Ascending aorta (tissue), 2 donors: Measurements from ENCODE around the gene FOXO1. TPM values are rescaled to one million over a fixed set of nuclear protein-coding genes. Genes with fewer than 3 reads are reported as not detected.
A peak's percentile ranks its signal among the peaks of the same experiment; 100 is the strongest.

Experiments
- DNase-seq, 2 donors: peaks; one replicate each; pipeline ENCODE4 v3.0.0-alpha.2; 2019; ENCODE audit warnings: low spot score in 2 of 2
- H3K27ac ChIP-seq, 2 donors: fragments of 200-600 bp; sonication (generic); one replicate each; pipeline ENCODE4 v1.5.1; 2016 to 2017; ENCODE audit warnings: mild to moderate bottlenecking in 1 of 2
- H3K27me3 ChIP-seq: fragments of 200-600 bp; sonication (generic); one replicate; pipeline ENCODE4 v1.5.1; 2017
- H3K36me3 ChIP-seq, 2 donors: fragments of 200-600 bp; sonication (generic); one replicate each; pipeline ENCODE4 v1.5.1; 2016
- H3K4me1 ChIP-seq, 2 donors: fragments of 200-600 bp; sonication (generic); one replicate each; pipeline ENCODE4 v1.5.1; 2016 to 2017; ENCODE audit warnings: mild to moderate bottlenecking in 1 of 2
- H3K4me3 ChIP-seq, 2 donors: fragments of 200-600 bp; sonication (generic); one replicate each; pipeline ENCODE4 v1.5.1; 2016 to 2017; ENCODE audit warnings: mild to moderate bottlenecking in 1 of 2
- H3K9me3 ChIP-seq, 2 donors: fragments of 200-600 bp; sonication (generic); one replicate each; pipeline ENCODE4 v1.5.1; 2016
- intact Hi-C: fragments of 100-400 bp; cut with DNase I; formaldehyde crosslinking; loops from one replicate; pipeline ENCODE4 v1.15.1; 2023
- total RNA-seq: library from RNA; depleted of rRNA; stranded (reverse); fragments of >200 nt; gene quantifications from one replicate; pipeline ENCODE4 v1.1.0, GENCODE V29; 2016
- TF ChIP-seq, protein P1 (sequence below), 3 experiments: fragments of 200-600 bp in 2 of 3; fragments of 450-650 bp in 1 of 3; sonication (generic) in 2 of 3; IDR thresholded peaks; one replicate each; pipeline ENCODE4 v1.5.1; 2016 to 2019; ENCODE audit warnings: antibody characterized with exemption in 3 of 3, mild to moderate bottlenecking in 1 of 3, moderate library complexity in 1 of 3

Gene FOXO1
- total RNA-seq, 1 donor from 2014 or later, result 65.1 TPM

DNA sequence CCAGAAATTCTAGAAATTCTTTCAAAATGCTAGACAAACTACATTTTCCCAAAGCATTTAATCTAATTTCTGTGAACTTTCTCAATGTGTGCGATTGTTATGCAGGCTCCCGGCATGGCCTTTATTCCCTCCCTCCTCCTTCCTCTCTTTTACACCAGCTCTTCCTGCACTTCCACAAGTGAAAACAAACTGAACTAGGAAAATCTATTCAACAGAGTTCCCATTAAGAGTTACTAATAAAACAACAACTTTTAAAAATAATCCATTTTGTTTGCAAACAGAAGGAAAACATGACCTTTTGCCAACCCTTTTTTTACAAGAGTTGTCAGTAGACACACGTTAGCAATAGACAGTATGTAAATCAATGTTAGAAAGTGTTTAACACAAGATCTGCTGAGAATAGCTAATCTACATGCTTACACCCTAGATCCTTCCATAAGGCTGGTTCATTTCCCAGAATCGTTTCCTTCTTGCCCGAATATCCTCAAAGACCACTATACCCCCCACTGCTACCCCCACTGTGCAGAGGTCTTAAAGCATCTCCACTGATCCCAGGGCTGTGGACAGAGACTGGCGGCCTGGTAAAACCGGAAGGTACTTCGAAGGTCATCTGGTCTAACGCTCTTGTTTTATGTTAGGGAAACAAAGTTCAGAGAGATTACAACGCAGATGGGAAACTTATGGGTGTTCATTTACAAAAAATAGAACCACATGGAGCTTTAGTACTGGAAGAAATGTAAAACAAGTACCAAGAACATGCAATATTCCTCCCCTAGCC lies 98.0 kb downstream of the FOXO1 start:
- Histone ChIP-seq H3K4me1 (peaks cover 3 to 36% of the 10 kb centered on the region in 2 donors), H3K9me3 (no peaks in the 10 kb centered on the region), H3K27ac (no peak overlapping the region), H3K36me3 (no peaks in the 10 kb centered on the region), H3K4me3 (no peak overlapping the region), H3K27me3 (no peaks in the 10 kb centered on the region)
- TF ChIP-seq, protein P1, sequence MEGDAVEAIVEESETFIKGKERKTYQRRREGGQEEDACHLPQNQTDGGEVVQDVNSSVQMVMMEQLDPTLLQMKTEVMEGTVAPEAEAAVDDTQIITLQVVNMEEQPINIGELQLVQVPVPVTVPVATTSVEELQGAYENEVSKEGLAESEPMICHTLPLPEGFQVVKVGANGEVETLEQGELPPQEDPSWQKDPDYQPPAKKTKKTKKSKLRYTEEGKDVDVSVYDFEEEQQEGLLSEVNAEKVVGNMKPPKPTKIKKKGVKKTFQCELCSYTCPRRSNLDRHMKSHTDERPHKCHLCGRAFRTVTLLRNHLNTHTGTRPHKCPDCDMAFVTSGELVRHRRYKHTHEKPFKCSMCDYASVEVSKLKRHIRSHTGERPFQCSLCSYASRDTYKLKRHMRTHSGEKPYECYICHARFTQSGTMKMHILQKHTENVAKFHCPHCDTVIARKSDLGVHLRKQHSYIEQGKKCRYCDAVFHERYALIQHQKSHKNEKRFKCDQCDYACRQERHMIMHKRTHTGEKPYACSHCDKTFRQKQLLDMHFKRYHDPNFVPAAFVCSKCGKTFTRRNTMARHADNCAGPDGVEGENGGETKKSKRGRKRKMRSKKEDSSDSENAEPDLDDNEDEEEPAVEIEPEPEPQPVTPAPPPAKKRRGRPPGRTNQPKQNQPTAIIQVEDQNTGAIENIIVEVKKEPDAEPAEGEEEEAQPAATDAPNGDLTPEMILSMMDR (IDR thresholded peaks at IDR 0.05), result no peak
- DNase-seq, result no peak
- intact Hi-C loops, result no loop called here

- Histone ChIP-seq H3K27me3 (no peaks in the 10 kb centered on the region), H3K4me1 (peaks cover 3 to 49% of the 10 kb centered on the region in 2 donors), H3K27ac (no peak overlapping the region), H3K4me3 (no peak overlapping the region), H3K9me3 (no peaks in the 10 kb centered on the region), H3K36me3 (no peaks in the 10 kb centered on the region)
- no peak for DNase-seq
- intact Hi-C loops, result no loop called here
- TF ChIP-seq, protein P1 (IDR thresholded peaks at IDR 0.05), result no peak
These were observed 99.6 kb downstream of the FOXO1 start for GRCh38 chr13:40566811-40567210.

- DNase-seq, result no peak
- Histone ChIP-seq H3K4me1 (peaks cover 3 to 49% of the 10 kb centered on the region in 2 donors), H3K27me3 (no peaks in the 10 kb centered on the region), H3K27ac (no peak overlapping the region), H3K4me3 (no peak overlapping the region), H3K9me3 (no peaks in the 10 kb centered on the region), H3K36me3 (peaks cover 0 to 3% of the 10 kb centered on the region in 2 donors)
- TF ChIP-seq, protein P1 (IDR thresholded peaks at IDR 0.05), result no peak
- intact Hi-C loops, result no loop called here
These were observed 100.9 kb downstream of the FOXO1 start for GRCh38 chr13:40565282-40566148.

DNA sequence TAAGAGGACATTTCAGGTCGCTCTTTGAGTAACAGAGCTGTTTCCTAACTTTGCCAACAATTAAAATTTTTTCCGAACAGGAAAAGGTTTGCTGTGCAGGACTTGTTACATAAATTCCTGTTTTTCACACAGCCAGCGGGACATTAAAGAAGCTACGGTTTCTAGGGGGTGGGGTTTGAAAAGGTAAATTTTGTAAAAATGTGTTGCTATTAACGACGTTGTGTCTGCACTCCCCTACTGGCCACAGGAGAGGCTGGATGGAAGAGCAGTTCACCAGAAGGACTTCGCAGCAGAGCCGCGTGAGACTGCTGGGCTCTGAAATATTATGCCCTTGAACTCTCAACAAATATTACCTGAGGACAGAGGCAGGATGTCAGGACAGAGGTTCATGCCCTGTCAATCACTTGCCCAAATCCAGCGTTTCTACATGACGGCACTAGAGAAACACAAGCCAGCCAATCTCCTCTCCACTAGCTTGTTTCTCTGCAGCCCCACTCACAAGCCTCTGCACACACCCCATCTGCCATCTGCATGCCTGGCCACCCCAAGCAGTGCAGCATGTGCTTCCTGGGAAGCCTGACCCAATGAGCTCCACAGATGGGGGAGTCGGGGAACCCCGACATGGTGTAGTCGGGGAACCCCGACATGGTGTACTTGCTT lies 102.0 kb downstream of the FOXO1 start:
- no peaks in the 10 kb centered on the region for H3K9me3 ChIP-seq
- DNase-seq, result no peak
- H3K36me3 ChIP-seq, result peaks cover 0 to 14% of the 10 kb centered on the region in 2 donors
- H3K27ac ChIP-seq, result peak overlapping the region in 1 of 2 donors; percentile 6
- no peak overlapping the region for H3K4me3 ChIP-seq
- TF ChIP-seq, protein P1 (IDR thresholded peaks at IDR 0.05), result peak in 1 of 3 experiments; percentile 5
- intact Hi-C loops, result no loop called here
- H3K4me1 ChIP-seq, result peaks cover 3 to 49% of the 10 kb centered on the region in 2 donors
- no peaks in the 10 kb centered on the region for H3K27me3 ChIP-seq

DNA sequence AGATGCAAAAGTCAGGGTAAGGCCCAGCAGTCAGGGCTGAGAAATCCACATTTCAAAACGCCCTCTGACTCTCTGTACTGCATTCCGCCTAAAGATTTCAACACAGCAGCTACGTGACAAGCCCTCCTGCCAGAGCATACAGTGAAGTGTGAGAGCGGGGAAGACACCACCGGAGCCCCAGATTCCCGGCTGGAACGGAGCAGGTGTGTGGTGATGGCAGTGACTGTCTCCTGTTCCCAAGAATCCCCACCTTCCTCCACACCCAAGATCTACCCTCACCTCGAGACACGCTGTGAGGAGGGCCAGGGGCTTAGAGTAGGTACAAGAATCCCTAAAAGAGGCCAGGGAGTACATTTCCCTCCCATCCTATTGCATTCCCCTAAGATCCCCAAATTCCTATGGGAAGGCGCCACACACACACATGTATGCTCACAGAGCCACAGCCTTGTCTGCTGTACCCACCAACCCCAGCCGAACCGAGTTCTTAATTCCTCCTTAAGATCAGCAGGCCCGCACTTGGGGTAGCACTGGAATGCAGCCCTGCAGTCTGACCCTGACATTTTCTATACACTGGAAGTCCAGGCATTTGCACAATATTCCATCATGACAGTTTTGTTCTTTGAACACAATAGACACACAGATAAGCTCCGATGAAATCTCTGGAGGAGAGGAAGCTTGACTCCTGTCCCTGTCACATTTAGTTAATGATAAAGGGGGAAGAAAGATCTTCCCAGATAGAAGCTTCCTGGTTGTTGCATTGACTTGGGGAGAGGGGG lies 102.9 kb downstream of the FOXO1 start:
- no peak for DNase-seq
- H3K36me3 ChIP-seq, result peaks cover 0 to 17% of the 10 kb centered on the region in 2 donors
- no peaks in the 10 kb centered on the region for H3K9me3 ChIP-seq
- no peak overlapping the region for H3K4me3 ChIP-seq
- H3K4me1 ChIP-seq, result peaks cover 3 to 44% of the 10 kb centered on the region in 2 donors
- TF ChIP-seq, protein P1 (IDR thresholded peaks at IDR 0.05), result no peak
- H3K27me3 ChIP-seq, result no peaks in the 10 kb centered on the region
- peak overlapping the region in 1 of 2 donors; percentile 38 for H3K27ac ChIP-seq
- intact Hi-C loops, result no loop called here
